ENCODE data around the gene MGAT4B. TPM values are rescaled to one million over a fixed set of nuclear protein-coding genes. Genes with fewer than 3 reads are reported as not detected.

The MGAT4B gene
- total RNA-seq (2016; rRNA removed; fragmentation: Illumina TruSeq; extraction: Trizol) = 69.2 and 93.5 TPM in 2 replicates
- total RNA-seq (2016; cell fraction: cytosol; rRNA removed; fragmentation: Illumina TruSeq; extraction: Trizol; ENCODE audit: low read depth) = 62.1 and 64.9 TPM in 2 replicates
- total RNA-seq (2016; cell fraction: insoluble cytoplasmic fraction; rRNA removed; fragmentation: Illumina TruSeq; extraction: Trizol) = 62.4 and 88.8 TPM in 2 replicates
- 158 and 164 TPM in 2 replicates for total RNA-seq (2016; cell fraction: membrane; rRNA removed; fragmentation: Illumina TruSeq; extraction: Trizol)
- 79.6 and 99.8 TPM in 2 replicates for total RNA-seq (2016; cell fraction: nucleus; rRNA removed; fragmentation: Illumina TruSeq; extraction: Trizol)
- polyA plus RNA-seq (2011; rRNA removed) = 130 and 170 TPM in 2 replicates
- polyA plus RNA-seq (2011; cell fraction: cytosol; rRNA removed) = 134 and 140 TPM in 2 replicates
- polyA plus RNA-seq (2011; cell fraction: nucleus; rRNA removed) = 514 and 596 TPM in 2 replicates
- 117 and 181 TPM in 2 replicates for polyA plus RNA-seq (2012)
- polyA plus RNA-seq (2016; cell fraction: cytosol; fragmentation: Illumina TruSeq; extraction: Trizol; ENCODE audit: low read depth) = 82.9 and 88.8 TPM in 2 replicates
- polyA plus RNA-seq (2016; cell fraction: insoluble cytoplasmic fraction; fragmentation: Illumina TruSeq; extraction: Trizol; ENCODE audit: low read depth) = 78.6 and 97.2 TPM in 2 replicates
- polyA plus RNA-seq (2016; cell fraction: membrane; fragmentation: Illumina TruSeq; extraction: Trizol; ENCODE audit: low read depth) = 156 and 172 TPM in 2 replicates
- 171 and 174 TPM in 2 replicates for polyA plus RNA-seq (2016; cell fraction: nucleus; fragmentation: Illumina TruSeq; extraction: Trizol; ENCODE audit: insufficient read depth, low read depth)
- polyA minus RNA-seq (2011; rRNA and poly(A)+ RNA removed; ENCODE audit: low replicate concordance) = 166 and 188 TPM in 2 replicates
- 100 and 102 TPM in 2 replicates for polyA minus RNA-seq (2011; cell fraction: cytosol; rRNA and poly(A)+ RNA removed)
- polyA minus RNA-seq (2011; cell fraction: nucleus; rRNA and poly(A)+ RNA removed) = 118 and 140 TPM in 2 replicates
- Bru-seq, nascent RNA = percentile 79 among the genes with signal in this experiment
- BruChase-seq, experiment 1, labeled RNA remaining after a 6-hour chase = percentile 94 among the genes with signal in this experiment
- BruChase-seq, experiment 2, labeled RNA remaining after a 2-hour chase = percentile 91 among the genes with signal in this experiment
- long read RNA-seq, experiment 1, partial matches to known transcripts = 15 of 23 reads
- long read RNA-seq, experiment 1, other reads (novel, unspliced or antisense) = 4 of 23 reads
- long read RNA-seq, experiment 2, partial matches to known transcripts = 72 of 361 reads
- long read RNA-seq, experiment 2, other reads (novel, unspliced or antisense) = 288 of 361 reads

- Histone ChIP-seq H3K27me3 (ENCODE audit: control insufficient read depth in 1 of 2, insufficient read depth in 2 of 2, low read length in 2 of 2) (no peaks in the 10 kb centered on the region), H3K4me1 (ENCODE audit: insufficient read depth, low read length) (peaks cover 43% of the 10 kb centered on the region), H3K4me2 (ENCODE audit: low read depth, low read length) (peak within 1 kb of the TSS; percentile 77), H3K4me3 (replicated peaks in 1 of 3; ENCODE audit: insufficient read depth in 1 of 3, low read depth in 2 of 3, low read length in 3 of 3) (peak within 1 kb of the TSS; percentile 60 to 95 (median 82)), H3K27ac (ENCODE audit: extremely low read length, insufficient read depth, low read length) (peak within 1 kb of the TSS; percentile 89), H3K36me3 (replicated peaks in 1 of 2; ENCODE audit: control insufficient read depth in 1 of 2, insufficient read depth in 2 of 2, low read length in 2 of 2) (peaks cover 6 to 7% of the 10 kb centered on the region in 2 experiments; a peak in 2 of 5 replicates), H3K79me2 (ENCODE audit: insufficient read depth, low read length) (peaks cover 27% of the 10 kb centered on the region), H3K9me3 (ENCODE audit: low read length) (no peaks in the 10 kb centered on the region), H2AFZ (ENCODE audit: low read length) (no peak within 1 kb of the TSS), H3K9ac (ENCODE audit: insufficient read depth, low read depth, low read length) (peak within 1 kb of the TSS; percentile 86), H4K20me1 (ENCODE audit: insufficient read depth, low read length) (peaks cover 17% of the 10 kb centered on the region; the same call in 1 of the 2 replicates)
- ChIA-PET CTCF (ENCODE audit: low intra/inter-chr PET ratio, low total read pairs) (no interaction called here), POLR2A (interaction anchor here (0.6 to 8.6 kb wide), 8 partner anchors 12 to 106 kb away, joined by 3 to 115 read pairs (median 6); partner anchors contain the start of genes SQSTM1 and TBC1D9B)
- ATAC-seq (peak; percentile 63), DNase-seq (ENCODE audit: low spot score) (no peak), FAIRE-seq (no peak)
- in situ Hi-C loops (cut with HindIII; ENCODE audit: extremely low pct_ligation_motif_present, low pct_unique_long_range_greater_than_20kb) (no loop called here), intact Hi-C loops (cut with micrococcal nuclease; ENCODE audit: unreplicated experiment) (no loop called here)
- no TSS peak for BruUV-seq (replicated peaks)
- under 1% methylated on average over 36 of the region's 108 CpGs for WGBS (ENCODE audit: low lambda C conversion rate)
- TF ChIP-seq JDP2 (CRISPR knock-in tag; IDR thresholded peaks at IDR 0.05; ENCODE audit: borderline replicate concordance) = no peak
- TF ChIP-seq ZBTB49 (CRISPR knock-in tag; IDR thresholded peaks at IDR 0.05; ENCODE audit: borderline replicate concordance) = no peak
- no peak for TF ChIP-seq ZNF333 (CRISPR knock-in tag; IDR thresholded peaks at IDR 0.05; ENCODE audit: borderline replicate concordance)
- 0 out of 2 replicates have a peak, but pooled peaks have one; percentile 17 for TF ChIP-seq RXRA (CRISPR knock-in tag; IDR thresholded peaks at IDR 0.05)
- no peak for TF ChIP-seq ZNF572 (CRISPR knock-in tag; IDR thresholded peaks at IDR 0.05)
- TF ChIP-seq FOXP4 (CRISPR knock-in tag; IDR thresholded peaks at IDR 0.05) = no peak
- TF ChIP-seq GMEB1 (CRISPR knock-in tag; IDR thresholded peaks at IDR 0.05; ENCODE audit: borderline replicate concordance) = no peak
- TF ChIP-seq NFIB (CRISPR knock-in tag; IDR thresholded peaks at IDR 0.05; ENCODE audit: borderline replicate concordance) = no peak
- TF ChIP-seq ZNF383 (CRISPR knock-in tag; IDR thresholded peaks at IDR 0.05; ENCODE audit: borderline replicate concordance) = no peak
- TF ChIP-seq SP4 (CRISPR knock-in tag; IDR thresholded peaks at IDR 0.05) = peak; percentile 73
- TF ChIP-seq PRMT3 (CRISPR knock-in tag; IDR thresholded peaks at IDR 0.05; ENCODE audit: borderline replicate concordance, low read depth) = peak; percentile 75; the same call in 1 of the 2 replicates
Observed at GRCh38 chr5:179806250-179807048, at the start of gene MGAT4B. MGAT4B (minus strand) TSS chr5:179806866; CDS start chr5:179806583, 283 bp downstream.

Measured in HepG2 (cell line).